HG02642 (cell line): ENCODE measurements around the gene UNC79.

Source experiments
- ATAC-seq: cut with Tn5 transposase; IDR thresholded peaks from one replicate; pipeline ENCODE4 v1.9.1; 2021; ENCODE audit warnings: mild to moderate bottlenecking; ENCODE audit not compliant: unreplicated experiment, poor library complexity

Gene UNC79

DNA sequence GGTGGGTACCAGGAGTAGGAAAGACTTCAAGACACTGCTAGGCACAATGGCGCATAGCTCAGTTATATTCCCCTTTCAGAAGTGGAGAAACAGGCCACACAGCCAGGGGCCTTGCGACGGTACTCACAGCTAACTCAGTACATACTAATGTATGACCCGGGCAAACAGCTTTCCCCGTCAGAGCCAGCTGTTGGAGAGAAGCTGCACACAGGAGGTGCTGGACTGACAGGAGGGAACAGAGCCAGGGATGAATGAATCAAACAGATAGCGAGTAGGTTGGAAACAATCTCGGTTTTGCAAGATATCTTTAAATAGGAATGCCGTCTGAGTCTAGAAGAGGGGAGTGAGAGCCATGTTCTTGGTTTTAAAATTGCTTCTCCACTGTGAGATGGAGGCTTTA lies 312.0 kb downstream of the UNC79 start:
- ATAC-seq = no peak

DNA sequence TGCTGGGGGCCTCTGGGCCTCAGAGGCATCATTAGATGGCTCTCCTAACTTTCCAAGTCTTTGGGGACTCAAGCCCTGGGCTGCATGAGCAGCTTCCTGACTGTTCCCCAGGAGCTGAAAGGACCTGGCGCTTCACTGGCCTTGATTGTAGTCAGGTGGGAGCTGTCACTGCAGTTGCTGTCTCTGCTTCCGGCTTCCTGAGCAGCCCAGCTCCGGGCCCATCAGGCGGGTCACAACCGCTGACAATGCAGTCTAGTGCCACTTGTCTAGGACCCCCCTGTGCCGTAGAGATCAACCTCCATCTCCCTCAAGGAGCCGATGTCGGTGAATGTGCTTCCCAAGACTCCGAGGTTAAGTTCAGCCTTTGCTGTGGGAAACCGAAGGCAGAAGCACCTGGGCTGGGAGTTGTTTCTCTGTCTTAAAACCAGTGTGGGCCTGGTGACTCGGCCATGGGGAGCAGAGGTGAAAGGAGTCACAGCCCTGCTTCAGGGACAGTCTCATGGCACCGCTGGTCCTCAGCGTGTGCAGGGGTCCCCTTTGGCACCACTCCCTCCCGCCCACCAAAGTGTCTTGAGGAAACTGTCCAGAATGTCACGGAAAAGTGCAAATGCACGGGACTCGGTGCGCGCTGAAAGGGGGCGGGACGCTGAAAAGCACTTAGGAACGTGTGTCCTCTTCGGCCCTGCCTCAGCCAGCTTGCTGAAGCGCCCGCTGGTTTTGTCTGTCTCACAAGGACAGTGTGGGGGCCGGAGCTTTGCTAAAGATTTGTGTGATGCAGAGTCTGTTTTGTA lies 312.7 kb downstream of the UNC79 start:
- ATAC-seq = no peak

GRCh38 chr14:93744176-93744575 lies 313.4 kb downstream of the UNC79 start:
- no peak for ATAC-seq

DNA sequence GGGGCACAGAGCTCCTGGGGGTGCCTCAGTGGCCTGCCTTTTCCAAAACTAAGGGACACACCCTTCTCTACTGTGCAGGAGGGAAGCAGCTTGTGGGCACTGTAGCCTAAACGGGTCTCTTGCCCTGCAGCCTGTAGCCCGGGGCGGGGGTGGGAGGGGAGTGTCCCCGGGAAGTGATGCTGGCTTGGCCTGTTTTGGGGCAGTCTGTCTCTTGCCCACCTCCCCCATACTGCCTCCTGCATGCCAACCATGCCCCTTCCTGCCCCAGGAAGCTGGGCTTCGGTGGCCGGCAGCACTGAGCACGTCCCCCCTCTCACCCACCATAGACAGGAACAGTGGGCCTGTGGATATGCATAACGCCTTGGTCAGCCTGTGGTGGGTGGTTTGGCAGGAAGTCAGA lies 314.1 kb downstream of the UNC79 start:
- no peak for ATAC-seq

- no peak for ATAC-seq
Observed at GRCh38 chr14:93745603-93746273, 315.0 kb downstream of the UNC79 start.

DNA sequence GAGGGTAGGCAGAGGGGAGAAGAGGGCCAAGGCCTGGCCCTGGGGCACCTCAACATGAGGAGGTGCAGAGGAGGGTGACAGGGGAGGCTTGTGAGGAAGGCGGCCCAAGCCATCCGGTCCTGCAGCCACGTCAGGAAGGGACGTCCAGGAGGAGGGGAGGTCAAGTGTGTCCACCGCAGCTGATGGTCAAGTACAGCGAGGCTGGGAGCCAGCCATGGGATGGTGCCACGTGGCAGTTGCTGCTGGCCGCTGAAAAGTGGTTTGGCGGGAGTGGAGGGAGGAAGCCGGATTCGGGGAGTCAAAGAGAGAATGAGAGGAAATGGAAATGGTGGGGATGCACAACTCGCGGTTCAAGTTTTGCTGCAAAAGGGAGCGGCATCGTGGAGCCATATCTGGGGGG lies 316.4 kb downstream of the UNC79 start:
- ATAC-seq = no peak

GRCh38 chr14:93747560-93747959 lies 316.8 kb downstream of the UNC79 start:
- no peak for ATAC-seq

DNA sequence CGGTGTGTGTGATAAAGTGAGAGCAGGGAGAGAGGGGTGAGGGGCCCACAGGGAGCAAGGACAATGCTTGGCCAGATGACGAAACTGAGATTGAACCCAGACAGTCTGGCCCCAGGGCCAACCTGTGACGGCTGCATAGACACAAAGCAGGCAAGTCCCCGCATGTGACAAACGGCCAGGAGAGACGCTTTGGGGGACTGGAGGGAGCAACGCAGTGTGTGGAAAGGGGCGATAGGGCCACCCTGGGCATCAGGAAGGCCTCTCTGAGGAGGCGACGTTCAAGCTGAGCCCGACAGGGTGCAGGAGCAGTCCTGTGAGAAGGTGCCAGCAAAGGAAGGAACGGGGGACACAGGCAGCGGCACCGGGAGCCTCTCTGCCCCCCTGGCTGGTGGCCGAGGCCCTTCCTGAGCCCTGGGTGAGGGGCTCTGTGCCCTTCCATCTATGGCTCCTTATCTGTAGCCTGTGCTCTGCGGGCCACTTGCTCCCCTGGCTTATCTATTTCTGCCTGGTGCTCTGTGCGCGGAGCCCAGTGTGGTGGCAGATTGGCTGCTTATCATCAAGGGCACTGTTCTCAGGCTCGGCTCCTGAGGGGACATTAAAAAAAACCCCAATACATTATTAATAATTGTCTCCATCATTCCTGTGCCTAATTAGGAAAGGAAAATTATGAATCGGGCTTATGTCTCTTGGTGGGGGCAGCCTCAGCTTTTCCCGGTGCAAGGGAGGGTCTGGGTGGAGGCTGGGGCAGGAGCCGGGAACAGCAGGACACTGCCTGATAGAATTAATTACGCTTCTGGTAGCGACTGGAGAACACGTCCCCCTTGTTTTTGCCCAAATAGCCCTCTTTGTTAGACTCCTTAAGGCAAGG lies 317.7 kb downstream of the UNC79 start:
- ATAC-seq = no peak

- ATAC-seq = no peak
Observed at GRCh38 chr14:93749076-93749420, 318.3 kb downstream of the UNC79 start.

GRCh38 chr14:93751946-93752655 lies 321.4 kb downstream of the UNC79 start:
- ATAC-seq = no peak

- no peak for ATAC-seq
Observed at GRCh38 chr14:93752980-93753561, 322.3 kb downstream of the UNC79 start.

- no peak for ATAC-seq
Observed at GRCh38 chr14:93753647-93754046, 322.9 kb downstream of the UNC79 start.

DNA sequence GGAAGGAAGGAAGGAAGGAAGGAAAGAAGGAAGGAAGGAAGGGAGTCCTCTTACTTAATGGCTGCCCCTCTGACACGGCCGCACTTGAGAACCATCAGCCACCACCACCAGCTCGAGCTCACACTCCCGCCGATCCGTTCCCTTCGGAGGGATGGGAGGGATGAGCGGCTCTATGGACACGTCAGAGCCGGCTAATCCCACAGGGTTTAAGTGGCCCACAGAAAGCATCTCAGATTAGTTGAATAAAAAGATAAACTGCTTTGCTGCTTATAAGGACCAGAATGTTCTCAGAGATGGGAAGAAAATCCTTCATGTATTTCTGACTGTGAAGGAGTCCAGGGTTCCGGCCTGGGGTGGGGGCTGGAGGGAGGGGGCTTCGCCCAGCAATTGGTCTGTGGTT lies 326.5 kb downstream of the UNC79 start:
- ATAC-seq = no peak
